GM12873 (cell line): Measurements from ENCODE around the gene CROT.

Experiments used
- TF ChIP-seq, protein P1 (sequence below): IDR thresholded peaks from 2 replicates; pipeline ENCODE4 v1.5.1; 2012; ENCODE audit warnings: low read depth, mild to moderate bottlenecking, moderate library complexity, low read length, control low read depth; ENCODE audit not compliant: insufficient read depth; ENCODE audit errors: missing control alignments

CROT gene

GRCh38 chr7:87331687-87332252 lies 13.7 kb upstream of the CROT start:
- TF ChIP-seq, protein P1, sequence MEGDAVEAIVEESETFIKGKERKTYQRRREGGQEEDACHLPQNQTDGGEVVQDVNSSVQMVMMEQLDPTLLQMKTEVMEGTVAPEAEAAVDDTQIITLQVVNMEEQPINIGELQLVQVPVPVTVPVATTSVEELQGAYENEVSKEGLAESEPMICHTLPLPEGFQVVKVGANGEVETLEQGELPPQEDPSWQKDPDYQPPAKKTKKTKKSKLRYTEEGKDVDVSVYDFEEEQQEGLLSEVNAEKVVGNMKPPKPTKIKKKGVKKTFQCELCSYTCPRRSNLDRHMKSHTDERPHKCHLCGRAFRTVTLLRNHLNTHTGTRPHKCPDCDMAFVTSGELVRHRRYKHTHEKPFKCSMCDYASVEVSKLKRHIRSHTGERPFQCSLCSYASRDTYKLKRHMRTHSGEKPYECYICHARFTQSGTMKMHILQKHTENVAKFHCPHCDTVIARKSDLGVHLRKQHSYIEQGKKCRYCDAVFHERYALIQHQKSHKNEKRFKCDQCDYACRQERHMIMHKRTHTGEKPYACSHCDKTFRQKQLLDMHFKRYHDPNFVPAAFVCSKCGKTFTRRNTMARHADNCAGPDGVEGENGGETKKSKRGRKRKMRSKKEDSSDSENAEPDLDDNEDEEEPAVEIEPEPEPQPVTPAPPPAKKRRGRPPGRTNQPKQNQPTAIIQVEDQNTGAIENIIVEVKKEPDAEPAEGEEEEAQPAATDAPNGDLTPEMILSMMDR, result no peak

- TF ChIP-seq, protein P1, result no peak
These were observed 13.1 kb upstream of the CROT start for GRCh38 chr7:87332321-87332720.

- TF ChIP-seq, protein P1, result no peak
These were observed 9.3 kb upstream of the CROT start for GRCh38 chr7:87336136-87336535.

GRCh38 chr7:87337331-87337730 lies 8.1 kb upstream of the CROT start:
- TF ChIP-seq, protein P1, result no peak

DNA sequence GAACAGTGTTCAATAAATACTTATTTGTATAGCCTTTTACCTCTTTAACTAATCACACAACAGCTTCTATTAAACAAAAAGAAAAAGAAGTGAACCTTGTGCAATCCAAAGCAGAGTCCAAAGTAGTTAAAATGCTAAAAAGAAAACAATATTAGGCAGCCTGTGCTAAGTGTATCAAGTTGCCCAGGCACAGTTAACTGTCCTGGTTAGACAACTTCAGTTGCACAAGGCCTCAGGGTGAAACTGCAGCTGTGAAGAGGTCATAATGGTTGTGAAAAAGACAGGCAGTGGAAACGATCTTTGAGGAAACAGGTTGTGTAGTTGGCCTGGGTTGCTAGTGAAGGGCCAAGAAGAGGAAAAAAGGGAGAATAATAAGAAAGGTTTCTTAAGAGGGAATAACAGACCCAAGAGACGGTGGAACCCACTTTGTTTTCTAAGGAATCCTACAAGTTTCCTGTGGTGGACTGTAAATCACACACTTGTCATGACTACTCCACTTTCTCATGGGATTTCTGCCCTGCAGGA lies 6.0 kb upstream of the CROT start:
- TF ChIP-seq, protein P1, result no peak

DNA sequence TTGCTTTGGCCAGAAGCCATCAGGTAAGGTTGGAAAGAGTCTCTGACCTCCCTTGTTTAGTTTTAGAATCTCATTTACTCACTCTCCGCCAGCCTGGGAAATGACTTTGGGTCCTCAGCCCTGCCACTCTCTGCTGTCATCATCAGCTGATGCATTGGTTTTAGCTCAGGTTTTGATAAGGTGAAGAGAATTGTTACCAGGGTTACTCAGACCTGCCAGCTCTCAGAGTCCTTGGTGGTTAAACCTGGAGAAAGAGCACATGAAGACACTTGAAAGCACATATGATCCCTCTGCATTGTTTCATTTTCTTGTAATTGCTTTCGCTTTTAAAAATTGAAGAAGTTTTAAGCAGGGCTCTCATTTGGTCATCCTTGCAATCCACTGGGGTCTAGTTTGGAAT lies 4.0 kb upstream of the CROT start:
- TF ChIP-seq, protein P1, result no peak

- TF ChIP-seq, protein P1, result no peak
These were observed 3.2 kb upstream of the CROT start for GRCh38 chr7:87342231-87342630.
